ENCODE results near the gene NDFIP1.
A peak's percentile ranks its signal among the peaks of the same experiment; 100 is the strongest.
"Not testable (repeated sequence)": the region's sequence is repeated elsewhere in the genome, so short reads cannot be mapped to it uniquely, and the experiment has no call there.

NDFIP1 gene

GRCh38 chr5:142108432-142109330 is at the start of gene NDFIP1:
Gene NDFIP1 (plus strand): TSS chr5:142108779. CDS start chr5:142108975, 196 bp downstream.
- peak; percentile 50 for DNase-seq

- DNase-seq: no peak
Measured at GRCh38 chr5:142059304-142059940, 49.2 kb upstream of the NDFIP1 start.

- no peak for DNase-seq
Measured at GRCh38 chr5:142063376-142063775, 45.2 kb upstream of the NDFIP1 start.

GRCh38 chr5:142063878-142064331 is 44.7 kb upstream of the NDFIP1 start:
- no peak for DNase-seq

- no peak for DNase-seq
Measured at GRCh38 chr5:142065273-142065672, 43.3 kb upstream of the NDFIP1 start.

- DNase-seq: no peak
Measured at GRCh38 chr5:142069606-142070399, 38.8 kb upstream of the NDFIP1 start.

- DNase-seq: no peak
Measured at GRCh38 chr5:142070734-142071133, 37.8 kb upstream of the NDFIP1 start.

GRCh38 chr5:142072488-142072887 is 36.1 kb upstream of the NDFIP1 start:
- DNase-seq: no peak

GRCh38 chr5:142073362-142073988 is 35.1 kb upstream of the NDFIP1 start:
- DNase-seq: no peak

- no peak for DNase-seq
Measured at GRCh38 chr5:142074006-142074405, 34.6 kb upstream of the NDFIP1 start.

GRCh38 chr5:142078221-142078620 is 30.4 kb upstream of the NDFIP1 start:
- DNase-seq: no peak

- no peak for DNase-seq
Measured at GRCh38 chr5:142078706-142079105, 29.9 kb upstream of the NDFIP1 start.

- no peak for DNase-seq
Measured at GRCh38 chr5:142079306-142079721, 29.3 kb upstream of the NDFIP1 start.

- no peak for DNase-seq
Measured at GRCh38 chr5:142080248-142080647, 28.3 kb upstream of the NDFIP1 start.

- no peak for DNase-seq
Measured at GRCh38 chr5:142082182-142082781, 26.3 kb upstream of the NDFIP1 start.

GRCh38 chr5:142086229-142086628 is 22.4 kb upstream of the NDFIP1 start:
- DNase-seq: no peak

GRCh38 chr5:142086679-142087078 is 21.9 kb upstream of the NDFIP1 start:
- DNase-seq: no peak

- no peak for DNase-seq
Measured at GRCh38 chr5:142087920-142088679, 20.5 kb upstream of the NDFIP1 start.

- DNase-seq: not testable (repeated sequence)
Measured at GRCh38 chr5:142088855-142089479, 19.6 kb upstream of the NDFIP1 start.

- no peak for DNase-seq
Measured at GRCh38 chr5:142091012-142091411, 17.6 kb upstream of the NDFIP1 start.

- no peak for DNase-seq
Measured at GRCh38 chr5:142091922-142092321, 16.7 kb upstream of the NDFIP1 start.
